Neural cell (in vitro differentiated cells): ENCODE data around the gene SEC22A.

Experiments used
- CTCF ChIP-seq: fragments of 450-650 bp; IDR thresholded peaks from 2 replicates; pipeline ENCODE4 v1.5.1; 2014; ENCODE audit warnings: antibody characterized with exemption, mild to moderate bottlenecking, moderate library complexity; ENCODE audit not compliant: poor library complexity, severe bottlenecking
- EZH2 ChIP-seq: fragments of 200-600, 300-800 bp; shearing (Covaris generic), sonication (generic); IDR thresholded peaks from 2 replicates; pipeline ENCODE4 v1.6.1; 2014; ENCODE audit warnings: antibody characterized with exemption, low read length, borderline replicate concordance, mild to moderate bottlenecking; ENCODE audit not compliant: insufficient read depth, poor library complexity, severe bottlenecking
- REST ChIP-seq: IDR thresholded peaks from 2 replicates; pipeline ENCODE4 v1.6.1; 2012; ENCODE audit warnings: borderline replicate concordance
- SMC3 ChIP-seq: fragments of 450-650 bp; conservative IDR thresholded peaks from 2 replicates; pipeline ENCODE4 v1.6.1; 2014; ENCODE audit warnings: antibody characterized with exemption, mild to moderate bottlenecking, moderate library complexity; ENCODE audit not compliant: poor library complexity

- TF ChIP-seq CTCF (no peak), EZH2 (no peak), SMC3 (no peak), REST (no peak)
These were observed 69.9 kb downstream of the SEC22A start for GRCh38 chr3:123271466-123272159.
